GM12878 (cell line): Measurements from ENCODE around the gene HNRNPA1. TPM values are rescaled to one million over a fixed set of nuclear protein-coding genes. Genes with fewer than 3 reads are reported as not detected.

Experiments used
- ATAC-seq: fragments of 200-7000 bp; cut with Tn5 transposase; 3 replicates; pipeline ENCODE4 v1.9.1; 2020; ENCODE audit warnings: mild to moderate bottlenecking, moderate library complexity
- BruUV-seq: library from RNA; stranded (reverse); fragments of 400-500 nt; replicated peaks from 2 replicates; lab custom pipeline; 2021; lab: Mats Ljungman, UMichigan
- CTCF ChIA-PET: fragments of 300-600 bp; sonication (Branson Sonifier 250); formaldehyde crosslinking; extraction: SDS; loops from one replicate; lab custom pipeline; 2021; ENCODE audit warnings: inconsistent platforms; lab: Yijun Ruan, JAX
- POLR2A ChIA-PET: fragments of 350-600 bp; formaldehyde crosslinking; extraction: SDS; loops from one replicate; lab custom pipeline; 2021; ENCODE audit warnings: inconsistent platforms; lab: Charles Lee
- RAD21 ChIA-PET: fragments of 300-600 bp; sonication (Branson Sonifier 250); formaldehyde crosslinking; loops from one replicate; lab custom pipeline; 2023; ENCODE audit warnings: antibody characterized with exemption; ENCODE audit not compliant: unreplicated experiment; lab: Charles Lee
- SMC1A ChIA-PET: fragments of 300-600 bp; sonication (Branson Sonifier 250); formaldehyde crosslinking; loops from one replicate; lab custom pipeline; 2023; ENCODE audit not compliant: unreplicated experiment, uncharacterized antibody; lab: Charles Lee
- DNase-seq: peaks from one replicate; pipeline ENCODE4 v3.0.0-alpha.2; 2011; ENCODE audit warnings: low read depth, low spot score
- FAIRE-seq: peaks from 3 replicates; lab custom pipeline; 2011; peaks lifted over from hg19 to GRCh38; lab: Jason Lieb, UNC
- H2AFZ ChIP-seq: 2 replicates; pipeline ENCODE4 v1.6.0; 2011; ENCODE audit warnings: low read depth, low read length, control low read depth; ENCODE audit not compliant: control insufficient read depth
- H3K27ac ChIP-seq: 2 replicates; pipeline ENCODE4 v1.5.1; 2011; ENCODE audit warnings: control low read depth; ENCODE audit not compliant: control insufficient read depth, insufficient read depth
- H3K27me3 ChIP-seq, 2 experiments: replicated peaks in 1 of 2; 2 replicates each; pipeline versions ENCODE4 v1.6.0 to v1.6.1; 2011; ENCODE audit warnings: low read length in 1 of 2; ENCODE audit not compliant: control insufficient read depth in 2 of 2, insufficient read depth in 2 of 2
- H3K36me3 ChIP-seq, 2 experiments: 2 replicates each; pipeline ENCODE4 v1.5.1; 2011; ENCODE audit warnings: low read length in 1 of 2; ENCODE audit not compliant: control insufficient read depth in 2 of 2, insufficient read depth in 2 of 2
- H3K4me1 ChIP-seq: 2 replicates; pipeline ENCODE4 v1.6.1; 2011; ENCODE audit warnings: mild to moderate bottlenecking, low read length, moderate library complexity, mixed read lengths; ENCODE audit not compliant: control insufficient read depth, insufficient read depth
- H3K4me2 ChIP-seq: 2 replicates; pipeline ENCODE4 v1.6.0; 2011; ENCODE audit warnings: control low read depth; ENCODE audit not compliant: control insufficient read depth, insufficient read depth
- H3K4me3 ChIP-seq: fragments of 200-600 bp; sonication (generic); 2 replicates; pipeline ENCODE4 v1.5.1; 2016
- H3K79me2 ChIP-seq: 2 replicates; pipeline ENCODE4 v1.6.0; 2011; ENCODE audit warnings: low read length; ENCODE audit not compliant: control insufficient read depth, insufficient read depth
- H3K9ac ChIP-seq: 2 replicates; pipeline ENCODE4 v1.8.0; 2011; ENCODE audit warnings: low read length, control low read depth, mixed read lengths; ENCODE audit not compliant: control insufficient read depth, insufficient read depth
- H3K9me3 ChIP-seq: replicated peaks from 3 replicates; pipeline ENCODE4 v1.5.1; 2011; ENCODE audit warnings: mild to moderate bottlenecking, low read length; ENCODE audit not compliant: control insufficient read depth, insufficient read depth
- H4K20me1 ChIP-seq: 2 replicates; pipeline ENCODE4 v1.6.0; 2011; ENCODE audit not compliant: control insufficient read depth, insufficient read depth
- CBX5 ChIP-seq: sonication (generic); IDR thresholded peaks from 2 replicates; pipeline ENCODE4 v1.6.1; 2016; ENCODE audit warnings: low read depth, moderate library complexity, mild to moderate bottlenecking, inconsistent platforms
- E2F8 ChIP-seq: fragments of 450-650 bp; IDR thresholded peaks from 2 replicates; pipeline ENCODE4 v1.6.1; 2018; ENCODE audit warnings: mild to moderate bottlenecking, low read depth, moderate library complexity; ENCODE audit not compliant: partially characterized antibody
- FOXK2 ChIP-seq: fragments of 450-650 bp; IDR thresholded peaks from 2 replicates; pipeline ENCODE4 v1.6.1; 2017; ENCODE audit warnings: mild to moderate bottlenecking, moderate library complexity
- FOXM1 ChIP-seq: IDR thresholded peaks from 2 replicates; pipeline ENCODE4 v1.6.1; 2012; ENCODE audit warnings: low read depth, mild to moderate bottlenecking, inconsistent platforms, low read length, moderate library complexity
- KLF5 ChIP-seq: fragments of 450-650 bp; IDR thresholded peaks from 2 replicates; pipeline ENCODE4 v1.6.1; 2014; ENCODE audit warnings: mild to moderate bottlenecking; ENCODE audit not compliant: partially characterized antibody
- LARP7 ChIP-seq: fragments of 450-650 bp; IDR thresholded peaks from 2 replicates; pipeline ENCODE4 v1.6.1; 2017; ENCODE audit warnings: mild to moderate bottlenecking
- MTA2 ChIP-seq: fragments of 450-650 bp; IDR thresholded peaks from 2 replicates; pipeline ENCODE4 v1.6.1; 2016; ENCODE audit warnings: low read depth, mild to moderate bottlenecking, moderate library complexity
- NKRF ChIP-seq: fragments of 450-650 bp; conservative IDR thresholded peaks from 2 replicates; pipeline ENCODE4 v1.6.1; 2017; ENCODE audit warnings: mild to moderate bottlenecking, moderate library complexity
- PAX5 ChIP-seq: IDR thresholded peaks from 2 replicates; pipeline ENCODE4 v1.6.1; 2011; ENCODE audit warnings: low read depth, low read length, borderline replicate concordance
- POLR2AphosphoS5 ChIP-seq: IDR thresholded peaks from 2 replicates; pipeline ENCODE4 v1.6.1; 2011; ENCODE audit warnings: mild to moderate bottlenecking, low read length, inconsistent platforms
- RAD21 ChIP-seq: IDR thresholded peaks from 2 replicates; pipeline ENCODE4 v1.6.1; 2011; ENCODE audit warnings: mild to moderate bottlenecking, low read depth, low read length, moderate library complexity; ENCODE audit not compliant: insufficient read depth
- RB1 ChIP-seq: fragments of 450-650 bp; formaldehyde crosslinking; IDR thresholded peaks from 2 replicates; pipeline ENCODE4 v1.6.1; 2017; ENCODE audit warnings: mild to moderate bottlenecking, borderline replicate concordance
- SMAD5 ChIP-seq: IDR thresholded peaks from 2 replicates; pipeline ENCODE4 v1.6.1; 2016; ENCODE audit warnings: antibody characterized with exemption, low read depth
- SPI1 ChIP-seq: IDR thresholded peaks from 2 replicates; pipeline ENCODE4 v1.6.1; 2011; ENCODE audit warnings: low read depth, mild to moderate bottlenecking, low read length, moderate library complexity, borderline replicate concordance; ENCODE audit not compliant: insufficient read depth
- SRF ChIP-seq, 2 experiments: IDR thresholded peaks; 2 replicates each; pipeline ENCODE4 v1.6.1; 2011; ENCODE audit warnings: low read depth in 2 of 2, low read length in 2 of 2, mild to moderate bottlenecking in 1 of 2, moderate library complexity in 1 of 2
- STAT1 ChIP-seq: fragments of 450-650 bp; conservative IDR thresholded peaks from 2 replicates; pipeline ENCODE4 v1.6.1; 2014; ENCODE audit warnings: antibody characterized with exemption, mild to moderate bottlenecking
- TBL1XR1 ChIP-seq: IDR thresholded peaks from 2 replicates; pipeline ENCODE4 v1.6.1; 2012; ENCODE audit warnings: low read depth, low read length, improper control_type of control experiment
- ZNF207 ChIP-seq: fragments of 450-650 bp; IDR thresholded peaks from 2 replicates; pipeline ENCODE4 v1.6.1; 2014; ENCODE audit warnings: antibody characterized with exemption, mild to moderate bottlenecking, borderline replicate concordance
- WGBS: methylation state at CpG from one replicate; pipeline ENCODE4 v1.1.6; 2016; ENCODE audit warnings: low lambda C conversion rate; ENCODE audit not compliant: insufficient replicate concordance, insufficient coverage; ENCODE audit errors: missing lambda C conversion rate; 5-methylcytosine and 5-hydroxymethylcytosine counted together
- in situ Hi-C: fragments of 300-500 bp; cut with MboI; formaldehyde crosslinking; loops from 9 replicates; pipeline ENCODE4 v1.14.3; 2018; ENCODE audit warnings: mixed read lengths
- intact Hi-C: fragments of 100-400 bp; cut with micrococcal nuclease; formaldehyde crosslinking; loops from one replicate; pipeline ENCODE4 v1.14.2; 2022; ENCODE audit not compliant: unreplicated experiment
- polyA plus RNA-seq, 11 experiments: library from polyadenylated mRNA; depleted of rRNA in 4 of 11; unstranded in 6 of 11; stranded (reverse) in 5 of 11; fragments of >200 nt; fragmentation: Nextera tagmentation in 4 of 11; fragmentation: Illumina TruSeq in 1 of 11; extraction: Ambion mirVana in 4 of 11; extraction: Trizol in 1 of 11; gene quantifications; 1 replicate in 1 of 11; 2 replicates in 10 of 11; pipeline versions ENCODE4 v1.2.1 to v1.2.3, GENCODE V29; 2011 to 2016; ENCODE audit warnings: inconsistent platforms in 2 of 11, missing spikeins in 2 of 11, low read depth in 1 of 11
- total RNA-seq, 4 experiments: library from RNA; depleted of rRNA in 3 of 4; stranded (reverse); fragments of >200 nt in 3 of 4; fragmentation: Illumina TruSeq in 1 of 4; extraction: Trizol in 1 of 4; gene quantifications; 2 replicates each; pipeline versions ENCODE4 v1.2.1 to v1.2.3, GENCODE V29; 2013 to 2021

The HNRNPA1 gene
- total and polyA plus RNA-seq, 10 of the 15 experiments (the other 5 are each of a cell fraction or from before 2014, with no cell fraction given) = 630 to 2,342 (median 1,407) TPM

- DNase-seq = no peak
These were observed 20.4 kb downstream of the HNRNPA1 start, which contains the start of gene NFE2 for GRCh38 chr12:54300732-54301427. Gene NFE2 (minus strand): TSS chr12:54301015. CDS start chr12:54295248, 5,767 bp downstream.

More at GRCh38 chr12:54300732-54301427, 20.4 kb downstream of the HNRNPA1 start, which contains the start of gene NFE2:
- ATAC-seq (peak; percentile 60), FAIRE-seq (no peak)
- no peaks in the 10 kb centered on the region for H3K36me3 ChIP-seq
- H3K27me3 ChIP-seq = peaks cover 12 to 29% of the 10 kb centered on the region in 2 experiments
- no peak within 1 kb of the TSS for H3K4me3 ChIP-seq
- TF ChIP-seq FOXM1 (no peak), POLR2AphosphoS5 (no peak), CBX5 (no peak), SPI1 (no peak), RB1 (no peak), TBL1XR1 (no peak), SRF (IDR thresholded peaks at IDR 0.05; ENCODE audit: low read depth in 2 of 2, low read length in 2 of 2) (no peak), RAD21 (no peak), NKRF (no peak), STAT1 (no peak), PAX5 (no peak), MTA2 (no peak), E2F8 (no peak), ZNF207 (no peak), KLF5 (no peak), SMAD5 (no peak), FOXK2 (no peak), LARP7 (no peak)
- TF ChIP-seq, all 136 proteins: peak for 0
- no peak within 1 kb of the TSS for H3K27ac ChIP-seq
- no peak within 1 kb of the TSS for H2AFZ ChIP-seq
- H3K9me3 ChIP-seq = no peaks in the 10 kb centered on the region
- intact Hi-C loops = no loop called here
- ChIA-PET SMC1A (interaction anchor here (0.7 kb wide), 1 partner anchor 279 kb away, joined by 3 read pairs; no protein-coding TSS in a partner anchor), POLR2A (interaction anchor here (0.7 kb wide), 1 partner anchor 42 kb away, joined by 8 read pairs; no protein-coding TSS in a partner anchor), CTCF (interaction anchor here (0.9 to 2.0 kb wide), 6 partner anchors 8 to 49 kb away, joined by 3 to 7 read pairs (median 4); partner anchors contain the start of gene COPZ1), RAD21 (no interaction called here)
- H4K20me1 ChIP-seq = no peaks in the 10 kb centered on the region
- H3K4me2 ChIP-seq = 0 out of 2 replicates have a peak within 1 kb of the TSS, but pooled peaks have one; percentile 23
- in situ Hi-C loops = no loop called here
- no TSS peak for BruUV-seq
- 0 out of 2 replicates have a peak, but pooled peaks cover 3% of the 10 kb centered on the region for H3K4me1 ChIP-seq
- 10% methylated on average over 22 of the region's 26 CpGs for WGBS
- no peak within 1 kb of the TSS for H3K9ac ChIP-seq
- H3K79me2 ChIP-seq = no peaks in the 10 kb centered on the region
